ENCODE results near the gene POLK.
"Not testable (repeated sequence)": the region's sequence is repeated elsewhere in the genome, so short reads cannot be mapped to it uniquely, and the experiment has no call there.

Gene POLK

GRCh38 chr5:75552764-75553163 is 41.1 kb downstream of the POLK start:
- DNase-seq, result no peak

GRCh38 chr5:75553358-75553757 is 41.7 kb downstream of the POLK start:
- no peak for DNase-seq

GRCh38 chr5:75558221-75558620 is 46.5 kb downstream of the POLK start:
- DNase-seq, result no peak

GRCh38 chr5:75558981-75559632 is 47.4 kb downstream of the POLK start:
- no peak for DNase-seq

- DNase-seq, result not testable (repeated sequence)
Observed at GRCh38 chr5:75560655-75561054, 49.0 kb downstream of the POLK start.

GRCh38 chr5:75565991-75566709 is 54.5 kb downstream of the POLK start:
- not testable (repeated sequence) for DNase-seq

- peak; percentile 90 for DNase-seq
Observed at GRCh38 chr5:75566710-75567309, 55.1 kb downstream of the POLK start.

GRCh38 chr5:75567710-75568109 is 56.0 kb downstream of the POLK start:
- peak; percentile 34 for DNase-seq

- DNase-seq, result no peak
Observed at GRCh38 chr5:75568202-75568601, 56.5 kb downstream of the POLK start.

GRCh38 chr5:75571547-75571946 is 59.9 kb downstream of the POLK start:
- peak; percentile 63 for DNase-seq

- DNase-seq, result no peak
Observed at GRCh38 chr5:75574791-75575190, 63.1 kb downstream of the POLK start.

- DNase-seq, result not testable (repeated sequence)
Observed at GRCh38 chr5:75578280-75578679, 66.6 kb downstream of the POLK start.

GRCh38 chr5:75584641-75585040 is 73.0 kb downstream of the POLK start:
- DNase-seq, result no peak

- no peak for DNase-seq
Observed at GRCh38 chr5:75588666-75589065, 77.0 kb downstream of the POLK start.

GRCh38 chr5:75600535-75600934 is 88.8 kb downstream of the POLK start:
- DNase-seq, result no peak

- DNase-seq, result no peak
Observed at GRCh38 chr5:75601567-75601966, 89.9 kb downstream of the POLK start.

- DNase-seq, result no peak
Observed at GRCh38 chr5:75601996-75602395, 90.3 kb downstream of the POLK start.

GRCh38 chr5:75603371-75603770 is 91.7 kb downstream of the POLK start:
- DNase-seq, result no peak

- DNase-seq, result no peak
Observed at GRCh38 chr5:75603821-75604220, 92.1 kb downstream of the POLK start.

GRCh38 chr5:75607341-75607740 is 95.7 kb downstream of the POLK start:
- DNase-seq, result not testable (repeated sequence)

GRCh38 chr5:75608870-75609269 is 97.2 kb downstream of the POLK start:
- peak; percentile 67 for DNase-seq

- DNase-seq, result no peak
Observed at GRCh38 chr5:75610201-75610600, 98.5 kb downstream of the POLK start.

- peak; percentile 38 for DNase-seq
Observed at GRCh38 chr5:75610859-75611310, 99.2 kb downstream of the POLK start.

Data from hematopoietic multipotent progenitor cell treated with erythropoietin and hydrocortisone succinate and interleukin-3 and kit ligand, for 8 days (in vitro differentiated cells).